Activated naive CD8-positive, alpha-beta T cell treated with anti-CD3 and anti-CD28 coated beads, Interleukin-2, amount 10 ng/mL, durations not matched to agents 7 days and 5 days (primary cell): ENCODE data around the gene SETMAR. TPM values are rescaled to one million over a fixed set of nuclear protein-coding genes. Genes with fewer than 3 reads are reported as not detected.
A peak's percentile ranks its signal among the peaks of the same experiment; 100 is the strongest.
"Not testable (repeated sequence)": the region's sequence is repeated elsewhere in the genome, so short reads cannot be mapped to it uniquely, and the experiment has no call there.

Experiments used
- ATAC-seq: fragments of 150-1000 bp; cut with Tn5 transposase; one replicate; pipeline ENCODE4 v1.10.0; 2021; ENCODE audit warnings: low read depth, moderate library complexity
- POLR2A ChIA-PET: fragments of 350-600 bp; sonication (Branson Sonifier 250); formaldehyde crosslinking; loops from one replicate; lab custom pipeline; 2021; ENCODE audit warnings: antibody characterized with exemption; lab: Charles Lee
- DNase-seq: peaks from one replicate; pipeline ENCODE4 v3.0.0; 2021
- H3K27ac Mint-ChIP-seq: one replicate; pipeline ENCODE4 v1.8.0; 2022; ENCODE audit warnings: mild to moderate bottlenecking, mixed read lengths
- H3K27me3 Mint-ChIP-seq: one replicate; pipeline ENCODE4 v1.8.0; 2022; ENCODE audit warnings: mild to moderate bottlenecking, moderate library complexity, mixed read lengths
- H3K36me3 Mint-ChIP-seq: one replicate; pipeline ENCODE4 v1.8.0; 2021; ENCODE audit warnings: mild to moderate bottlenecking, mixed read lengths
- H3K4me1 Mint-ChIP-seq: one replicate; pipeline ENCODE4 v1.8.0; 2021; ENCODE audit warnings: mixed read lengths
- H3K4me3 Mint-ChIP-seq: one replicate; pipeline ENCODE4 v1.8.0; 2022; ENCODE audit warnings: mild to moderate bottlenecking, moderate library complexity, mixed read lengths
- H3K9me3 Mint-ChIP-seq: one replicate; pipeline ENCODE4 v1.8.0; 2021; ENCODE audit warnings: mixed read lengths
- total RNA-seq, 2 experiments: library from RNA; stranded (reverse); gene quantifications; one replicate each; pipeline ENCODE4 v1.2.3, GENCODE V29; 2021

The SETMAR gene
- total RNA-seq, 2 experiments from 2014 or later, result 10.0 to 11.3 TPM

GRCh38 chr3:4297486-4297885, 5.7 kb upstream of the SETMAR start:
- Mint-ChIP-seq H3K27ac (no peak overlapping the region), H3K36me3 (peaks cover 6% of the 10 kb centered on the region), H3K27me3 (no peaks in the 10 kb centered on the region), H3K4me1 (peaks cover 7% of the 10 kb centered on the region), H3K4me3 (no peak overlapping the region), H3K9me3 (no peaks in the 10 kb centered on the region)
- DNase-seq (no peak), ATAC-seq (no peak)
- POLR2A ChIA-PET, result interaction anchor here (1.7 kb wide), 1 partner anchor 11 kb away, joined by 3 read pairs; no protein-coding TSS in a partner anchor

- H3K4me1 Mint-ChIP-seq, result peaks cover 14% of the 10 kb centered on the region
- H3K4me3 Mint-ChIP-seq, result peak overlapping the region; percentile 96
- POLR2A ChIA-PET, result no interaction called here
- H3K27me3 Mint-ChIP-seq, result no peaks in the 10 kb centered on the region
- H3K27ac Mint-ChIP-seq, result peak overlapping the region; percentile 99
- ATAC-seq, result no peak
- H3K36me3 Mint-ChIP-seq, result peaks cover 16% of the 10 kb centered on the region
- H3K9me3 Mint-ChIP-seq, result no peaks in the 10 kb centered on the region
- no peak for DNase-seq
These were observed 422 bp upstream of the SETMAR start for GRCh38 chr3:4302747-4303146.

DNA sequence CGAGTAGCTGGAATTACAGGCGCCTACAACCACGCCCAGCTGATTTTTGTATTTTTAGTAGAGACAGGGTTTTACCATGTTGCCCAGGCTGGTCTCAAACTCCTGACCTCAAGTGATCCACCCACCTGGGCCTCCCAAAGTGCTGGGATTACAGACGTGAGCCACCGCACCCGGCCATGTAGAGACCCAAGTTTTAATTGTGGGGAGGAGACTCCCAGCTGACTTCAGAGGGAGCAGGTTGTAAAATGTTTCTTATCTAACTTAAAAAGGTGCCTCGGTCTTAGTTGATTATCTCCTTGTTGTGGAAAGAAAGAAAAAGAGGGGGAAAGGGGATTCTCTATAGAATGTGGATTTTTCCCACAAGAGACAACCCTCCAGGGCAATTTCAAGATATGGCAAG, 2.0 kb downstream of the SETMAR start:
- H3K4me1 Mint-ChIP-seq, result peaks cover 12% of the 10 kb centered on the region
- not testable (repeated sequence) for H3K9me3 Mint-ChIP-seq

GRCh38 chr3:4306091-4306490, 2.9 kb downstream of the SETMAR start:
- Mint-ChIP-seq H3K27me3 (no peaks in the 10 kb centered on the region), H3K36me3 (peaks cover 22% of the 10 kb centered on the region), H3K9me3 (no peaks in the 10 kb centered on the region), H3K4me1 (peaks cover 14% of the 10 kb centered on the region), H3K4me3 (no peak overlapping the region), H3K27ac (no peak overlapping the region)
- no peak for ATAC-seq
- POLR2A ChIA-PET, result no interaction called here
- DNase-seq, result no peak

More for the DNA sequence above, 2.0 kb downstream of the SETMAR start:
- not testable (repeated sequence) for ATAC-seq, DNase-seq, H3K27me3 Mint-ChIP-seq, H3K27ac Mint-ChIP-seq, H3K4me3 Mint-ChIP-seq
- POLR2A ChIA-PET, result interaction anchor here (1.8 kb wide), 1 partner anchor 46 kb away, joined by 4 read pairs; no protein-coding TSS in a partner anchor
- H3K36me3 Mint-ChIP-seq, result peaks cover 20% of the 10 kb centered on the region

GRCh38 chr3:4306860-4307259, 3.7 kb downstream of the SETMAR start:
- ATAC-seq (no peak), DNase-seq (no peak)
- Mint-ChIP-seq H3K27ac (no peak overlapping the region), H3K9me3 (no peaks in the 10 kb centered on the region), H3K4me1 (peaks cover 18% of the 10 kb centered on the region), H3K27me3 (no peaks in the 10 kb centered on the region), H3K4me3 (no peak overlapping the region), H3K36me3 (peaks cover 20% of the 10 kb centered on the region)
- POLR2A ChIA-PET, result no interaction called here

- ATAC-seq (no peak), DNase-seq (no peak)
- Mint-ChIP-seq H3K27me3 (no peaks in the 10 kb centered on the region), H3K4me1 (peaks cover 12% of the 10 kb centered on the region), H3K36me3 (peaks cover 24% of the 10 kb centered on the region), H3K4me3 (no peak overlapping the region), H3K27ac (no peak overlapping the region), H3K9me3 (no peaks in the 10 kb centered on the region)
- POLR2A ChIA-PET, result no interaction called here
These were observed 6.4 kb downstream of the SETMAR start for GRCh38 chr3:4309491-4310128.

DNA sequence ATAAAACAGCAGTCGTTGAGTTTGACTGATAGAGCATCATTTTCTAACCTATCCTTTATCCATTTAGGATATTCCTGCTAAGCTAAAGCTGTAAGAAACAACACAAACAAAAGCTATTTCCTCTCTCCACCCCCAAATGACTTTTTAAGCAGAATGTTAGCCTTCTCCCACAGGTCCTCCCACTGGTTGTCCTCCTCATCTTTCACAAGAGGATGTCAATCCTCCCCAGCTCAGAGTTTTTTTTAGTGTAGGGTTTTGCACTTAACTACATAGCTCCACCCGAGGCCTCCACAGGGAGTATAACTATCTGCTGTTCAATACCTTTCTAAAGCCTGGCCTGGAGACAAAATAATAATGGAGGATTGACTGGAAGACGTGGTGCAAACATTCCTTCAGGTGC, 7.8 kb downstream of the SETMAR start:
- no peaks in the 10 kb centered on the region for H3K9me3 Mint-ChIP-seq
- no peak for DNase-seq
- POLR2A ChIA-PET, result no interaction called here
- no peak for ATAC-seq
- no peak overlapping the region for H3K27ac Mint-ChIP-seq
- H3K27me3 Mint-ChIP-seq, result no peaks in the 10 kb centered on the region
- H3K4me1 Mint-ChIP-seq, result peaks cover 6% of the 10 kb centered on the region
- H3K4me3 Mint-ChIP-seq, result no peak overlapping the region
- peaks cover 28% of the 10 kb centered on the region for H3K36me3 Mint-ChIP-seq

DNA sequence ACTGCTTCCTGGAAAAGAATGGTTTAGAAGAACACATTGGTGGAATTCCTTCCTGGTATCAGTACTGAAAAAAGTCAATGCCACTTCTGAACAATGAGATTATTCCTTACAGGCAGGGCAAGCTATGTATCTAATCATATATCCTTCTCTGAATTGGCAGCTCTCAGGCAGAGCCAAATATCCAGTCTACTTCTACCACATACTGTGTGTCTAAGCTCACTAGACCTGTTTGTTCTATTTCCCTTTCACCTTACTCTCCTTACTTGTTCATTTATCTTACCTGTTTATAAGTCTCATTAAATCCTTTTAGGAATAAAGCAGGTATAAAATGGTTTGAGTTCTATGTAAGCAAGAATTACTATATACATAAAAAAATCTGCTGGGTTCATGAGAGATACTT, 8.3 kb downstream of the SETMAR start:
- no peak for DNase-seq
- no peak for ATAC-seq
- Mint-ChIP-seq H3K36me3 (peaks cover 30% of the 10 kb centered on the region), H3K27ac (no peak overlapping the region), H3K4me3 (no peak overlapping the region), H3K27me3 (no peaks in the 10 kb centered on the region), H3K4me1 (peaks cover 6% of the 10 kb centered on the region), H3K9me3 (no peaks in the 10 kb centered on the region)
- POLR2A ChIA-PET, result no interaction called here

GRCh38 chr3:4313606-4314293, 10.6 kb downstream of the SETMAR start:
- DNase-seq (no peak), ATAC-seq (no peak)
- POLR2A ChIA-PET, result no interaction called here
- no peaks in the 10 kb centered on the region for H3K9me3 Mint-ChIP-seq
- H3K4me1 Mint-ChIP-seq, result peaks cover 6% of the 10 kb centered on the region
- H3K27me3 Mint-ChIP-seq, result no peaks in the 10 kb centered on the region
- no peak overlapping the region for H3K27ac Mint-ChIP-seq
- no peak overlapping the region for H3K4me3 Mint-ChIP-seq
- peaks cover 22% of the 10 kb centered on the region for H3K36me3 Mint-ChIP-seq

GRCh38 chr3:4314688-4315087, 11.5 kb downstream of the SETMAR start:
- Mint-ChIP-seq H3K9me3 (no peaks in the 10 kb centered on the region), H3K4me1 (peaks cover 6% of the 10 kb centered on the region), H3K4me3 (no peak overlapping the region), H3K27ac (no peak overlapping the region), H3K27me3 (no peaks in the 10 kb centered on the region), H3K36me3 (peaks cover 20% of the 10 kb centered on the region)
- no peak for ATAC-seq
- POLR2A ChIA-PET, result no interaction called here
- no peak for DNase-seq

DNA sequence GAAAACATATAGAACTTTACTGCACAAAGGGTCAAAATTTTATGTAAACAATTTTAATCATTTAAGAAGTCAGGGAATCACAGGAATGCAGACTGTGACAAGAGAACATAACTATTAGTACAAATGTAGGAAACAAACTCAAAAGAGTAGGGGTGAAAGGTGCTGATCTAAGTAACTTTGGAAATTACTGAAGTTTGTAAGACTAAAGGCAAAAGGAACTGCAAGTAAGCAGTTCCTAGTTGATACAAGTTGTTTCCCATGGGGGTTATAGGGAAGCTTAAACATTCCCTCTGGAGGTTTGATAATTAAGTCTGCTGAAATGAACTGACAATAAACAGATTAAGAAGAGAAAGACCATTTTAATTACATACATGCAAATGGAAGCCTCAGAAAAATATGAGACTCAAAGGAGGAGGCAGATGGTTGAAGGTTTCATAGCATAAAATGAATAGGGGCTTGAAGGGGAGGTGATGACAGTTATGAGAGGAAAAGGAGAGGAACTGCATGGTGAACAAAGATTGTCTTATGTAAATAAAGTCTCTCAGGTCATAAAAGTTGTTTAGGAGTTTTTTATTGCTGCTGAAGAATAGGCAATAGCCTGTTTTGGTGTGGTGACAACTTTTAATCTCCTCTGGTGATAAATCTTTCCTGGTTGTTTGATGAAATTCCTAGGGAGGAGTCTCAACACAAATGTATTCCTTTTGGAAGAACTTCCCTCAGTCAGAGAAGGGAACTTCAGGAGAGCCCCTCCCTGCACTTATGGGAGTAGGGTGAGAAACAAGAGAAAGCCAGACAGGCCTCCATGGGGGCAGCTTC, 17.1 kb downstream of the SETMAR start:
- Mint-ChIP-seq H3K4me3 (no peak overlapping the region), H3K4me1 (no peaks in the 10 kb centered on the region), H3K36me3 (peaks cover 8% of the 10 kb centered on the region), H3K27ac (no peak overlapping the region), H3K9me3 (no peaks in the 10 kb centered on the region), H3K27me3 (no peaks in the 10 kb centered on the region)
- ATAC-seq (no peak), DNase-seq (no peak)
- POLR2A ChIA-PET, result no interaction called here

DNA sequence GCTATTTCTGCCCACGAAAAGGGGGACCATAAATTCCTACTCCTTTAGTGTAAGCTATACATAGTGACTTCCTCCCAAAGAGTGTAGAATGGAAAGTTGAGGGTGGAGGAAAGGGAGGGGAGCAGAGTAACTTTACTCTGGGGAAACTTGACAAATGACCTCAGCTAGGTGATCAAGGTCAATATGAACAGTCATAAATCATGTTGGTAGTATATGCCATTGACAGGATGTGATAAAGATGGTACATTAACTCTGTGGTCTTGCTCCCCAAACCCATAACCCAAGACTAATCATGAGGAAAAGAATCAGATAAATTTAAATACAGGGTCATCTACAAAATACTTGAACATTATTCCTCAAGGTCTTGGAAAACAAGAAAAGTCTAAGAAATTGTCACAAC, 18.6 kb downstream of the SETMAR start:
- ATAC-seq (no peak), DNase-seq (no peak)
- POLR2A ChIA-PET, result no interaction called here
- H3K36me3 Mint-ChIP-seq, result peaks cover 3% of the 10 kb centered on the region
- no peaks in the 10 kb centered on the region for H3K27me3 Mint-ChIP-seq
- no peaks in the 10 kb centered on the region for H3K9me3 Mint-ChIP-seq
- no peaks in the 10 kb centered on the region for H3K4me1 Mint-ChIP-seq
- H3K27ac Mint-ChIP-seq, result no peak overlapping the region
- no peak overlapping the region for H3K4me3 Mint-ChIP-seq

GRCh38 chr3:4322635-4323034, 19.5 kb downstream of the SETMAR start:
- Mint-ChIP-seq H3K4me3 (no peak overlapping the region), H3K27ac (no peak overlapping the region), H3K27me3 (no peaks in the 10 kb centered on the region), H3K4me1 (no peaks in the 10 kb centered on the region), H3K36me3 (no peaks in the 10 kb centered on the region), H3K9me3 (peaks cover 4% of the 10 kb centered on the region)
- ATAC-seq (no peak), DNase-seq (no peak)
- POLR2A ChIA-PET, result no interaction called here
